Gastrocnemius medialis (tissue), 4 donors: ENCODE measurements around the gene EVI5.

Experiments used
- POLR2A ChIP-seq, 2 donors: fragments of 450-650 bp; IDR thresholded peaks; one replicate each; pipeline ENCODE4 v1.6.1; 2017; ENCODE audit warnings: antibody characterized with exemption in 2 of 2, mild to moderate bottlenecking in 2 of 2, moderate library complexity in 2 of 2
- TF ChIP-seq, protein P1 (sequence below), 5 experiments: fragments of 450-650 bp in 3 of 5; fragments of 200-600 bp in 2 of 5; sonication (generic) in 2 of 5; IDR thresholded peaks in 4 of 5; conservative IDR thresholded peaks in 1 of 5; 1 replicate in 4 of 5; 2 replicates in 1 of 5; pipeline ENCODE4 v1.5.1; 2016 to 2019; ENCODE audit warnings: antibody characterized with exemption in 5 of 5, mild to moderate bottlenecking in 3 of 5, moderate library complexity in 3 of 5

DNA sequence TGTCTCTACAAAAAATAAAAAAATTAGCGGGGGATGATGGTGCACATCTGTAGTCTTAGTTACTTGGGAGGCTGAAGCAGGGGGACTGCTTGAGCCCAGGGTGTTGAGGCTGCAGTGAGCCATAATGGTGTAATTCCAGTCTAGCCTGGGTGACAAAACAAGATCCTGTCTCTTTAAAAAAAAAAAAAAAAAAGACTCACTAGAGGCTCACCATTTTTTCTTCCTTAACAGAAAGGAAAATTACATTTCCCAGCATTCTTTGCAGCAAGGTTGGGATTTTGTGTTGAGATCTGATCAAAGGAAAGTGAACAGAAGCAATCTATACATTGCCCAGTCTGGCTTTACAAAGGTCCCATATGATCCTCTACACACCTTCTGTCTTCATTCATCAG, 319.7 kb downstream of the EVI5 start:
- TF ChIP-seq, protein P1, sequence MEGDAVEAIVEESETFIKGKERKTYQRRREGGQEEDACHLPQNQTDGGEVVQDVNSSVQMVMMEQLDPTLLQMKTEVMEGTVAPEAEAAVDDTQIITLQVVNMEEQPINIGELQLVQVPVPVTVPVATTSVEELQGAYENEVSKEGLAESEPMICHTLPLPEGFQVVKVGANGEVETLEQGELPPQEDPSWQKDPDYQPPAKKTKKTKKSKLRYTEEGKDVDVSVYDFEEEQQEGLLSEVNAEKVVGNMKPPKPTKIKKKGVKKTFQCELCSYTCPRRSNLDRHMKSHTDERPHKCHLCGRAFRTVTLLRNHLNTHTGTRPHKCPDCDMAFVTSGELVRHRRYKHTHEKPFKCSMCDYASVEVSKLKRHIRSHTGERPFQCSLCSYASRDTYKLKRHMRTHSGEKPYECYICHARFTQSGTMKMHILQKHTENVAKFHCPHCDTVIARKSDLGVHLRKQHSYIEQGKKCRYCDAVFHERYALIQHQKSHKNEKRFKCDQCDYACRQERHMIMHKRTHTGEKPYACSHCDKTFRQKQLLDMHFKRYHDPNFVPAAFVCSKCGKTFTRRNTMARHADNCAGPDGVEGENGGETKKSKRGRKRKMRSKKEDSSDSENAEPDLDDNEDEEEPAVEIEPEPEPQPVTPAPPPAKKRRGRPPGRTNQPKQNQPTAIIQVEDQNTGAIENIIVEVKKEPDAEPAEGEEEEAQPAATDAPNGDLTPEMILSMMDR (IDR thresholded peaks at IDR 0.05 in 4 of 5, conservative IDR thresholded peaks at IDR 0.05 in 1 of 5): no peak
- no peak for TF ChIP-seq POLR2A (IDR thresholded peaks at IDR 0.05)
